HEK293 (cell line): ENCODE measurements around the gene SHOC2.

Experiments used
- BCL11A ChIP-seq: fragments of 450-650 bp; formaldehyde crosslinking; IDR thresholded peaks from 2 replicates; pipeline ENCODE4 v1.5.1; 2016; ENCODE audit warnings: low read depth, missing biosample characterization, missing genetic modification characterization
- BCL11B ChIP-seq: fragments of 450-650 bp; formaldehyde crosslinking; IDR thresholded peaks from 2 replicates; pipeline ENCODE4 v1.5.1; 2016; ENCODE audit warnings: low read depth, missing biosample characterization, missing genetic modification characterization
- GLI2 ChIP-seq: fragments of 450-650 bp; formaldehyde crosslinking; IDR thresholded peaks from 2 replicates; pipeline ENCODE4; 2017; ENCODE audit warnings: missing biosample characterization, missing genetic modification characterization, low read depth, borderline replicate concordance
- KLF9 ChIP-seq: fragments of 450-650 bp; formaldehyde crosslinking; IDR thresholded peaks from 2 replicates; pipeline ENCODE4 v1.5.1; 2016; ENCODE audit warnings: missing biosample characterization, missing genetic modification characterization, low read depth
- OVOL3 ChIP-seq: fragments of 450-650 bp; formaldehyde crosslinking; IDR thresholded peaks from 2 replicates; pipeline ENCODE4 v1.5.1; 2016; ENCODE audit warnings: missing biosample characterization, missing genetic modification characterization
- RBAK ChIP-seq: fragments of 450-650 bp; formaldehyde crosslinking; IDR thresholded peaks from 2 replicates; pipeline ENCODE4 v1.5.1; 2016; ENCODE audit warnings: missing biosample characterization, missing genetic modification characterization
- TCF7L2 ChIP-seq: IDR thresholded peaks from 2 replicates; pipeline ENCODE4 v1.6.1; 2011; ENCODE audit warnings: low read depth, mild to moderate bottlenecking, inconsistent platforms, low read length, moderate library complexity, borderline replicate concordance
- ZBTB6 ChIP-seq: fragments of 450-650 bp; formaldehyde crosslinking; IDR thresholded peaks from 2 replicates; pipeline ENCODE4 v1.5.1; 2017; ENCODE audit warnings: missing biosample characterization, missing genetic modification characterization
- ZBTB7A ChIP-seq: fragments of 450-650 bp; formaldehyde crosslinking; IDR thresholded peaks from 2 replicates; pipeline ENCODE4 v1.5.1; 2016; ENCODE audit warnings: low read depth, missing biosample characterization, missing genetic modification characterization
- ZFHX2 ChIP-seq: fragments of 450-650 bp; formaldehyde crosslinking; conservative IDR thresholded peaks from 2 replicates; pipeline ENCODE4 v1.5.1; 2016; ENCODE audit warnings: missing biosample characterization, missing genetic modification characterization
- ZNF112 ChIP-seq: fragments of 450-650 bp; formaldehyde crosslinking; IDR thresholded peaks from 2 replicates; pipeline ENCODE4 v1.5.0; 2017; ENCODE audit warnings: missing biosample characterization, missing genetic modification characterization
- ZNF133 ChIP-seq: fragments of 450-650 bp; formaldehyde crosslinking; IDR thresholded peaks from 2 replicates; pipeline ENCODE4 v1.5.1; 2016; ENCODE audit warnings: missing biosample characterization, missing genetic modification characterization
- ZNF157 ChIP-seq: fragments of 450-650 bp; formaldehyde crosslinking; IDR thresholded peaks from 2 replicates; pipeline ENCODE4 v1.5.1; 2016; ENCODE audit warnings: missing biosample characterization, missing genetic modification characterization
- ZNF202 ChIP-seq: fragments of 450-650 bp; formaldehyde crosslinking; IDR thresholded peaks from 2 replicates; pipeline ENCODE4 v1.5.1; 2016; ENCODE audit warnings: missing biosample characterization, missing genetic modification characterization, borderline replicate concordance
- ZNF266 ChIP-seq: fragments of 450-650 bp; formaldehyde crosslinking; IDR thresholded peaks from 2 replicates; pipeline ENCODE4 v1.5.1; 2016; ENCODE audit warnings: missing biosample characterization, missing genetic modification characterization, low read depth
- ZNF274 ChIP-seq, 2 experiments: fragments of 200-500 bp in 1 of 2; fragments of 450-650 bp in 1 of 2; sonication (Bioruptor generic) in 1 of 2; formaldehyde crosslinking in 1 of 2; IDR thresholded peaks; 2 replicates each; pipeline versions ENCODE4 v1.5.1 to v1.6.1; 2014 to 2016; ENCODE audit warnings: borderline replicate concordance in 1 of 2, inconsistent platforms in 1 of 2, low read length in 1 of 2, missing biosample characterization in 1 of 2, missing genetic modification characterization in 1 of 2
- ZNF302 ChIP-seq: fragments of 450-650 bp; formaldehyde crosslinking; IDR thresholded peaks from 2 replicates; pipeline ENCODE4 v1.5.1; 2016; ENCODE audit warnings: missing biosample characterization, missing genetic modification characterization, low read depth
- ZNF423 ChIP-seq: fragments of 450-650 bp; formaldehyde crosslinking; IDR thresholded peaks from 2 replicates; pipeline ENCODE4 v1.5.1; 2016; ENCODE audit warnings: missing biosample characterization, missing genetic modification characterization
- ZNF426 ChIP-seq: fragments of 450-650 bp; formaldehyde crosslinking; IDR thresholded peaks from 2 replicates; pipeline ENCODE4 v1.5.1; 2017; ENCODE audit warnings: missing biosample characterization, missing genetic modification characterization, mild to moderate bottlenecking, inconsistent platforms, moderate library complexity
- ZNF518A ChIP-seq: fragments of 450-650 bp; formaldehyde crosslinking; conservative IDR thresholded peaks from 2 replicates; pipeline ENCODE4 v1.5.1; 2016; ENCODE audit warnings: low read depth, missing biosample characterization, missing genetic modification characterization
- ZNF560 ChIP-seq: fragments of 450-650 bp; formaldehyde crosslinking; IDR thresholded peaks from 2 replicates; pipeline ENCODE4 v1.5.1; 2017; ENCODE audit warnings: missing biosample characterization, missing genetic modification characterization, borderline replicate concordance
- ZNF600 ChIP-seq: fragments of 450-650 bp; formaldehyde crosslinking; IDR thresholded peaks from 2 replicates; pipeline ENCODE4 v1.5.1; 2016; ENCODE audit warnings: missing biosample characterization, missing genetic modification characterization
- ZNF645 ChIP-seq: fragments of 450-650 bp; formaldehyde crosslinking; IDR thresholded peaks from 2 replicates; pipeline ENCODE4; 2016; ENCODE audit warnings: missing biosample characterization, missing genetic modification characterization
- ZNF701 ChIP-seq: fragments of 450-650 bp; formaldehyde crosslinking; IDR thresholded peaks from 2 replicates; pipeline ENCODE4 v1.5.1; 2016; ENCODE audit warnings: missing biosample characterization, missing genetic modification characterization
- ZNF785 ChIP-seq: fragments of 450-650 bp; formaldehyde crosslinking; IDR thresholded peaks from 2 replicates; pipeline ENCODE4 v1.5.1; 2016; ENCODE audit warnings: missing biosample characterization, missing genetic modification characterization
- ZNF791 ChIP-seq: fragments of 450-650 bp; formaldehyde crosslinking; IDR thresholded peaks from 2 replicates; pipeline ENCODE4 v1.5.1; 2016; ENCODE audit warnings: missing biosample characterization, missing genetic modification characterization
- ZNF830 ChIP-seq: fragments of 450-650 bp; IDR thresholded peaks from 2 replicates; pipeline ENCODE4 v1.5.0; 2018; ENCODE audit warnings: missing biosample characterization, missing genetic modification characterization, low read depth, mild to moderate bottlenecking, moderate library complexity
- ZNF843 ChIP-seq: fragments of 450-650 bp; formaldehyde crosslinking; IDR thresholded peaks from 2 replicates; pipeline ENCODE4 v1.5.1; 2016; ENCODE audit warnings: missing biosample characterization, missing genetic modification characterization
- ZSCAN18 ChIP-seq: fragments of 450-650 bp; formaldehyde crosslinking; IDR thresholded peaks from 2 replicates; pipeline ENCODE4 v1.5.1; 2016; ENCODE audit warnings: missing biosample characterization, missing genetic modification characterization
- ZSCAN5A ChIP-seq: fragments of 450-650 bp; formaldehyde crosslinking; IDR thresholded peaks from 2 replicates; pipeline ENCODE4 v1.5.1; 2016; ENCODE audit warnings: missing biosample characterization, missing genetic modification characterization

Gene SHOC2

GRCh38 chr10:110871298-110872084 is 47.9 kb upstream of the SHOC2 start, which contains the start of gene PDCD4 (continued):
- TF ChIP-seq ZNF645 = no peak
- TF ChIP-seq OVOL3 (tag by site-specific recombination) = no peak
- no peak for TF ChIP-seq BCL11B
- no peak for TF ChIP-seq ZNF518A (tag by site-specific recombination)
- TF ChIP-seq GLI2 = no peak
- TF ChIP-seq ZNF112 (tag by site-specific recombination) = no peak
- no peak for TF ChIP-seq ZNF266 (tag by site-specific recombination)
- TF ChIP-seq RBAK (tag by site-specific recombination) = no peak
- no peak for TF ChIP-seq ZNF560 (tag by site-specific recombination)
- no peak for TF ChIP-seq ZNF791
- no peak for TF ChIP-seq ZNF274 (IDR thresholded peaks at IDR 0.05; ENCODE audit: low read length)
- TF ChIP-seq ZNF274 (tag by site-specific recombination; IDR thresholded peaks at IDR 0.05; ENCODE audit: borderline replicate concordance) = no peak
- no peak for TF ChIP-seq ZNF423
- TF ChIP-seq ZNF202 (tag by site-specific recombination) = no peak
- no peak for TF ChIP-seq ZNF830 (tag by site-specific recombination)
- TF ChIP-seq ZBTB6 (tag by site-specific recombination) = no peak
- TF ChIP-seq TCF7L2 = no peak
- no peak for TF ChIP-seq ZNF426 (tag by site-specific recombination)
- no peak for TF ChIP-seq ZNF785 (tag by site-specific recombination)
- no peak for TF ChIP-seq ZSCAN18 (tag by site-specific recombination)
- no peak for TF ChIP-seq ZNF157 (tag by site-specific recombination)
- no peak for TF ChIP-seq BCL11A
- 0 out of 2 replicates have a peak, but pooled peaks have one; percentile 40 for TF ChIP-seq ZBTB7A (tag by site-specific recombination)
- no peak for TF ChIP-seq ZNF302 (tag by site-specific recombination)
- TF ChIP-seq ZNF701 (tag by site-specific recombination) = no peak
- no peak for TF ChIP-seq ZFHX2 (tag by site-specific recombination)
- TF ChIP-seq ZNF843 = peak; percentile 46
- peak; percentile 83 for TF ChIP-seq KLF9 (tag by site-specific recombination)
- peak; percentile 77 for TF ChIP-seq ZNF600 (tag by site-specific recombination)
- TF ChIP-seq ZSCAN5A = no peak
- no peak for TF ChIP-seq ZNF133
